Stomach (tissue), 9 donors: ENCODE measurements around the gene TMED7. TPM values are rescaled to one million over a fixed set of nuclear protein-coding genes. Genes with fewer than 3 reads are reported as not detected.

Experiments
- DNase-seq, 2 donors: peaks; one replicate each; pipeline versions ENCODE4 v3.0.0 to v3.0.0-alpha.2; 2013 to 2019
- H3K27ac ChIP-seq, 5 donors: fragments of 200-600 bp in 4 of 5; sonication (generic) in 4 of 5; one replicate each; pipeline ENCODE4 v1.5.1; 2013 to 2019; ENCODE audit warnings: mild to moderate bottlenecking in 1 of 5, moderate library complexity in 1 of 5
- H3K27me3 ChIP-seq, 3 donors: fragments of 200-600 bp; sonication (generic); one replicate each; pipeline ENCODE4 v1.5.1; 2017 to 2019; ENCODE audit warnings: mixed run types in 1 of 3
- H3K36me3 ChIP-seq, 4 donors: fragments of 200-600 bp; sonication (generic); 1 replicate in 3 of 4; 2 replicates in 1 of 4; pipeline ENCODE4 v1.5.1; 2016 to 2019
- H3K4me1 ChIP-seq, 4 donors: fragments of 200-600 bp; sonication (generic); one replicate each; pipeline ENCODE4 v1.5.1; 2016 to 2019
- H3K4me3 ChIP-seq, 4 donors: fragments of 200-600 bp; sonication (generic) in 3 of 4; one replicate each; pipeline ENCODE4 v1.5.1; 2016 to 2019; ENCODE audit warnings: mild to moderate bottlenecking in 1 of 4
- H3K9me3 ChIP-seq, 4 donors: fragments of 200-600 bp; sonication (generic); one replicate each; pipeline ENCODE4 v1.5.1; 2016 to 2019
- CTCF ChIP-seq, 7 experiments: fragments of 450-650 bp in 4 of 7; fragments of 200-600 bp in 3 of 7; sonication (generic) in 3 of 7; IDR thresholded peaks; one replicate each; pipeline ENCODE4 v1.5.1; 2016 to 2019; ENCODE audit warnings: antibody characterized with exemption in 7 of 7, control low read depth in 2 of 7, mild to moderate bottlenecking in 1 of 7
- EP300 ChIP-seq: sonication (generic); formaldehyde crosslinking; IDR thresholded peaks from one replicate; pipeline ENCODE4 v1.6.1; 2017; ENCODE audit warnings: antibody characterized with exemption
- POLR2A ChIP-seq, 4 donors: fragments of 450-650 bp; IDR thresholded peaks; one replicate each; pipeline ENCODE4 v1.6.1; 2016; ENCODE audit warnings: antibody characterized with exemption in 4 of 4, control low read depth in 2 of 4, mild to moderate bottlenecking in 1 of 4, moderate library complexity in 1 of 4
- POLR2AphosphoS5 ChIP-seq, 3 donors: sonication (generic); formaldehyde crosslinking; IDR thresholded peaks; one replicate each; pipeline ENCODE4 v1.6.1; 2016; ENCODE audit warnings: antibody characterized with exemption in 3 of 3
- WGBS, 5 donors: extraction: QIAGEN DNeasy Blood & Tissue Kit in 3 of 5; methylation state at CpG; one replicate each; pipeline versions ENCODE4 v1.1.5 to v1.1.7; 2013 to 2018; 5-methylcytosine and 5-hydroxymethylcytosine counted together
- intact Hi-C: fragments of 100-400 bp; cut with DNase I; formaldehyde crosslinking; loops from one replicate; pipeline ENCODE4 v1.15.1; 2023; ENCODE audit warnings: low total_unique reads
- polyA plus RNA-seq, 3 donors: library from polyadenylated mRNA; stranded (reverse); fragments of 200-250 nt; gene quantifications; one replicate each; pipeline ENCODE4 v1.2.3, GENCODE V29; 2013
- total RNA-seq, 5 donors: library from RNA; depleted of rRNA; stranded (reverse); fragments of >200 nt; gene quantifications; one replicate each; pipeline versions ENCODE4 v1.1.0 to v1.2.3, GENCODE V29; 2014 to 2016
- donor health status: healthy with polysubstance abuse.
- donor health status: Bipolar disorder and iron deficiency.
- donor health status: healthy.

TMED7 gene
- total and polyA plus RNA-seq, 8 donors = 9.8 to 169 (median 27.8) TPM

- WGBS, 5 donors = 50 to 67% (median 61%) methylated on average over 4 of the region's 4 CpGs
These were observed 4.4 kb downstream of the TMED7 start for GRCh38 chr5:115621365-115621900.

GRCh38 chr5:115616892-115617291, 8.9 kb downstream of the TMED7 start:
- peaks cover 1 to 40% (median 19%) of the 10 kb centered on the region in 4 donors for H3K4me1 ChIP-seq
- intact Hi-C loops = no loop called here
- H3K4me3 ChIP-seq = no peak overlapping the region
- H3K9me3 ChIP-seq = no peaks in the 10 kb centered on the region
- whole genome bisulfite sequencing, 5 donors = 0 to 55% (median 21%) methylated on average over 1 of the region's 1 CpG
- H3K27ac ChIP-seq = peak overlapping the region in 2 of 5 donors; percentile 32 to 42
- H3K27me3 ChIP-seq = no peaks in the 10 kb centered on the region
- peaks cover 20 to 84% (median 65%) of the 10 kb centered on the region in 4 donors for H3K36me3 ChIP-seq
- peak in 1 of 3 donors; percentile 51 for TF ChIP-seq POLR2AphosphoS5 (IDR thresholded peaks at IDR 0.05)
- TF ChIP-seq EP300 = no peak
- DNase-seq = no peak

More at GRCh38 chr5:115621365-115621900, 4.4 kb downstream of the TMED7 start:
- Histone ChIP-seq H3K27me3 (no peaks in the 10 kb centered on the region), H3K9me3 (no peaks in the 10 kb centered on the region), H3K36me3 (peaks cover 13 to 42% (median 33%) of the 10 kb centered on the region in 4 donors), H3K4me1 (peaks cover 27 to 60% (median 48%) of the 10 kb centered on the region in 4 donors), H3K27ac (peak overlapping the region in 1 of 5 donors; percentile 23), H3K4me3 (no peak overlapping the region)
- intact Hi-C loops = no loop called here
- TF ChIP-seq POLR2A (IDR thresholded peaks at IDR 0.05) (no peak), EP300 (no peak), POLR2AphosphoS5 (IDR thresholded peaks at IDR 0.05) (no peak), CTCF (IDR thresholded peaks at IDR 0.05) (no peak)
- no peak for DNase-seq

GRCh38 chr5:115616472-115616871, 9.4 kb downstream of the TMED7 start:
- Histone ChIP-seq H3K27ac (peak overlapping the region in 2 of 5 donors; percentile 32 to 42), H3K27me3 (no peaks in the 10 kb centered on the region), H3K4me1 (peaks cover 0 to 36% (median 16%) of the 10 kb centered on the region in 4 donors), H3K36me3 (peaks cover 20 to 87% (median 65%) of the 10 kb centered on the region in 4 donors), H3K9me3 (no peaks in the 10 kb centered on the region), H3K4me3 (no peak overlapping the region)
- TF ChIP-seq CTCF (IDR thresholded peaks at IDR 0.05) (no peak), POLR2A (IDR thresholded peaks at IDR 0.05) (no peak), EP300 (no peak), POLR2AphosphoS5 (IDR thresholded peaks at IDR 0.05) (no peak)
- intact Hi-C loops = no loop called here
- DNase-seq = no peak

GRCh38 chr5:115611873-115612272, 14.0 kb downstream of the TMED7 start:
- TF ChIP-seq POLR2AphosphoS5 (IDR thresholded peaks at IDR 0.05) (no peak), CTCF (IDR thresholded peaks at IDR 0.05) (no peak), POLR2A (IDR thresholded peaks at IDR 0.05) (no peak), EP300 (no peak)
- no peak overlapping the region for H3K4me3 ChIP-seq
- no peak for DNase-seq
- H3K4me1 ChIP-seq = peaks cover 0 to 32% (median 9%) of the 10 kb centered on the region in 4 donors
- 93 to 98% (median 97%) methylated on average over 5 of the region's 5 CpGs for WGBS, 5 donors
- H3K9me3 ChIP-seq = no peaks in the 10 kb centered on the region
- peaks cover 6 to 62% (median 38%) of the 10 kb centered on the region in 4 donors for H3K36me3 ChIP-seq
- H3K27ac ChIP-seq = no peak overlapping the region
- H3K27me3 ChIP-seq = no peaks in the 10 kb centered on the region
- intact Hi-C loops = no loop called here

- peaks cover 0 to 23% (median 12%) of the 10 kb centered on the region in 4 donors for H3K36me3 ChIP-seq
- peaks cover 3 to 25% (median 14%) of the 10 kb centered on the region in 4 donors for H3K4me1 ChIP-seq
- no peak for TF ChIP-seq CTCF (IDR thresholded peaks at IDR 0.05)
- no peak for TF ChIP-seq EP300
- no peak for TF ChIP-seq POLR2AphosphoS5 (IDR thresholded peaks at IDR 0.05)
- TF ChIP-seq POLR2A (IDR thresholded peaks at IDR 0.05) = no peak
- no peak overlapping the region for H3K4me3 ChIP-seq
- 73 to 83% (median 81%) methylated on average over 2 of the region's 2 CpGs for WGBS, 5 donors
- intact Hi-C loops = no loop called here
- peak overlapping the region in 3 of 5 donors; percentile 1 to 29 (median 21) for H3K27ac ChIP-seq
- no peaks in the 10 kb centered on the region for H3K27me3 ChIP-seq
- H3K9me3 ChIP-seq = no peaks in the 10 kb centered on the region
- DNase-seq = no peak
These were observed 17.9 kb downstream of the TMED7 start for GRCh38 chr5:115607935-115608334.
